ENCODE measurements around the gene PDCD4.

PDCD4 gene

DNA sequence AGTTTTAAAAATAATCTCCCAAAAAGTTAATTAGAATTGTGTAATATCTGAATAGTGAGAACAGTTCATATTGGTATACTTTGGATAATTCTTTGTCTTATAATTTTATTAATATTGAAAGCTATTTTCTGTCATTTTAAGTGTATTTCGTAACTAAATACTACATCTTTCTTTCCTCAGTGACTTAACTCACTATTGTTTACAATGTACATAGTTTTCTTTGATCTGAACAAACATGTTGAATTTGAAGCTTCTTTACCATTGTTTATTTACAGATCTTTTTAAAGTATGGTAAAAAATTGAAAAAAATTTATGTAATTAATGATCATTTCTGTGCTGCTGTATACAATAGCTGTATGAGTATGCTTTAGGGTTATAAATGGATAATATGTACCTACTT is 5.1 kb downstream of the PDCD4 start:
- Histone ChIP-seq H3K4me3 (ENCODE audit: low read length) (no peak overlapping the region), H3K36me3 (ENCODE audit: insufficient read depth, low read depth, low read length) (peaks cover 7% of the 10 kb centered on the region; the same call in 1 of the 2 replicates), H3K27ac (ENCODE audit: low read length) (no peak overlapping the region), H3K27me3 (ENCODE audit: insufficient read depth, low read length) (no peaks in the 10 kb centered on the region), H3K9me3 (ENCODE audit: insufficient read depth, low read depth, low read length) (no peaks in the 10 kb centered on the region), H3K9ac (ENCODE audit: low read depth, low read length) (no peak overlapping the region), H3K4me1 (ENCODE audit: insufficient read depth, low read length) (peaks cover 3% of the 10 kb centered on the region; the same call in 1 of the 2 replicates)

DNA sequence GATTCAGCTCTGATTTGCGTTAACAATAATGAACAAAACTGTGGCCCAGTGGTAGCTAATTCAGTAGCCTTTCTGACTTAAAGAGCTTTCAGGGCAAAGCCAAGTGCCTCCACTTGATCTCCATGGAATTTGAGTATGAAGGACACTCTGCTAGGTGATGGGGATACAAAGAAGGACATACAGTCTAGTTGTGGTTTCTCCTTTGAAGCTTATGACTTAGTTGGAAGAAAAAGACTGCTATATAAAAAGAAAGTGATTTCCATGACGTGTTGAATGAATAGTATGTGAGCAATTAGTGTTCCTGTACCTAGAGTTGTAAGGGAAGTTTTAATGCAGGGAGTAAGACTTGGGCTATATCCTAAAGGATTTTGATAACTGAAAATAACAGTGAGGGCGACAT is 8.3 kb downstream of the PDCD4 start:
- H3K27me3 ChIP-seq (ENCODE audit: insufficient read depth, low read length) = no peaks in the 10 kb centered on the region
- H3K36me3 ChIP-seq (ENCODE audit: insufficient read depth, low read depth, low read length) = peaks cover 22% of the 10 kb centered on the region; the same call in 1 of the 2 replicates
- H3K9ac ChIP-seq (ENCODE audit: low read depth, low read length) = no peak overlapping the region
- H3K27ac ChIP-seq (ENCODE audit: low read length) = no peak overlapping the region
- no peak overlapping the region for H3K4me3 ChIP-seq (ENCODE audit: low read length)
- no peaks in the 10 kb centered on the region for H3K4me1 ChIP-seq (ENCODE audit: insufficient read depth, low read length)
- H3K9me3 ChIP-seq (ENCODE audit: insufficient read depth, low read depth, low read length) = no peaks in the 10 kb centered on the region

DNA sequence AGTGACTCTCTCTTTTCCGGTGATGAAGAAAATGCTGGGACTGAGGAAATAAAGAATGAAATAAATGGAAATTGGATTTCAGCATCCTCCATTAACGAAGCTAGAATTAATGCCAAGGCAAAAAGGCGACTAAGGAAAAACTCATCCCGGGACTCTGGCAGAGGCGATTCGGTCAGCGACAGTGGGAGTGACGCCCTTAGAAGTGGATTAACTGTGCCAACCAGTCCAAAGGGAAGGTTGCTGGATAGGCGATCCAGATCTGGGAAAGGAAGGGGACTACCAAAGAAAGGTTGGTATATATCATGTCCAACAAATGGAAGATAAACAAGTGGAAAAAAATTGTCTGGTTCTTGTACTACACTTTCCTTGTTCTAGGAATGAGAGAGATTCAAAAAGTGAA is 9.5 kb downstream of the PDCD4 start:
- Histone ChIP-seq H3K4me3 (ENCODE audit: low read length) (no peak overlapping the region), H3K27me3 (ENCODE audit: insufficient read depth, low read length) (no peaks in the 10 kb centered on the region), H3K9me3 (ENCODE audit: insufficient read depth, low read depth, low read length) (no peaks in the 10 kb centered on the region), H3K9ac (ENCODE audit: low read depth, low read length) (no peak overlapping the region), H3K27ac (ENCODE audit: low read length) (no peak overlapping the region), H3K4me1 (ENCODE audit: insufficient read depth, low read length) (no peaks in the 10 kb centered on the region), H3K36me3 (ENCODE audit: insufficient read depth, low read depth, low read length) (peaks cover 27% of the 10 kb centered on the region; the same call in 1 of the 2 replicates)

DNA sequence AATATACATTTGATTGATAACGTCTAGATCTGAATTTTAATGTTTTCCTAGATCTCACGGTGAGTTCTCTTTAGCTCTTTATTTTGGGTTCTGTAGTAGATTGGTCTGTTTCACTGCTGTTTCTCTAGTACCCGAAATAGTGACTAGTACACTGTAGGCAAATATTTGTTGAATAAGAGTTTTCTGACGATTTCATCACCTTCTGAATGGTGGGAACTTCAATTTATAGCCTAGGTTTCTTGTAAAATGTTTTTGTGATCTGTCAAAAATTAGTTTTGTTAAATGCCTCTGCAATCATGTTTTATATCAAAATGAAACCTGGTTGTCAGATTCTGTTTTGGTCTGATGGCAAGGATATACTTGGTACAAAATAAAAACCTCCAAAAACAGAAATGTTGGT is 10.2 kb downstream of the PDCD4 start:
- Histone ChIP-seq H3K9me3 (ENCODE audit: insufficient read depth, low read depth, low read length) (no peaks in the 10 kb centered on the region), H3K27ac (ENCODE audit: low read length) (no peak overlapping the region), H3K27me3 (ENCODE audit: insufficient read depth, low read length) (no peaks in the 10 kb centered on the region), H3K4me1 (ENCODE audit: insufficient read depth, low read length) (no peaks in the 10 kb centered on the region), H3K36me3 (ENCODE audit: insufficient read depth, low read depth, low read length) (peaks cover 30% of the 10 kb centered on the region; the same call in 1 of the 2 replicates), H3K9ac (ENCODE audit: low read depth, low read length) (no peak overlapping the region), H3K4me3 (ENCODE audit: low read length) (no peak overlapping the region)

DNA sequence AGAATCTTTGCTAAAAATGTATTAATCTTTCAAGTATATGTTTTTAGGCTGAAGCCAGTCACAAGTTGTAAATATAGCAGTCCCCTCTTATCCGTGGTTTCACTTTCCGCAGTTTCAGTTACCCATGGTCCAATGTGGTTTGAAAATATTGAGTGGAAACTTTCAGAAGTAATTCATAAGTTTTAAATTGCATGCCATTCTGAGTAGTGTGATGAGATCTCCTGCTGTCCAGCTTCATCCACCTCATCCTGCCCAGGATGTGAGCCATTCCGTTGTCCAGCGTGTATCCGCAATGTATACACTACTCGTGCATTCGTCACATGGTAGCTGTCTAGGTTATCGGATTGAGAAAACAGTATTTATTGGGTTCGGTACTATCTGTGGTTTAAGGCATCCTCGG is 12.2 kb downstream of the PDCD4 start:
- Histone ChIP-seq H3K9ac (ENCODE audit: low read depth, low read length) (no peak overlapping the region), H3K4me1 (ENCODE audit: insufficient read depth, low read length) (no peaks in the 10 kb centered on the region), H3K36me3 (ENCODE audit: insufficient read depth, low read depth, low read length) (peaks cover 34% of the 10 kb centered on the region; the same call in 1 of the 2 replicates), H3K27me3 (ENCODE audit: insufficient read depth, low read length) (no peaks in the 10 kb centered on the region), H3K9me3 (ENCODE audit: insufficient read depth, low read depth, low read length) (no peaks in the 10 kb centered on the region), H3K27ac (ENCODE audit: low read length) (no peak overlapping the region), H3K4me3 (ENCODE audit: low read length) (no peak overlapping the region)

DNA sequence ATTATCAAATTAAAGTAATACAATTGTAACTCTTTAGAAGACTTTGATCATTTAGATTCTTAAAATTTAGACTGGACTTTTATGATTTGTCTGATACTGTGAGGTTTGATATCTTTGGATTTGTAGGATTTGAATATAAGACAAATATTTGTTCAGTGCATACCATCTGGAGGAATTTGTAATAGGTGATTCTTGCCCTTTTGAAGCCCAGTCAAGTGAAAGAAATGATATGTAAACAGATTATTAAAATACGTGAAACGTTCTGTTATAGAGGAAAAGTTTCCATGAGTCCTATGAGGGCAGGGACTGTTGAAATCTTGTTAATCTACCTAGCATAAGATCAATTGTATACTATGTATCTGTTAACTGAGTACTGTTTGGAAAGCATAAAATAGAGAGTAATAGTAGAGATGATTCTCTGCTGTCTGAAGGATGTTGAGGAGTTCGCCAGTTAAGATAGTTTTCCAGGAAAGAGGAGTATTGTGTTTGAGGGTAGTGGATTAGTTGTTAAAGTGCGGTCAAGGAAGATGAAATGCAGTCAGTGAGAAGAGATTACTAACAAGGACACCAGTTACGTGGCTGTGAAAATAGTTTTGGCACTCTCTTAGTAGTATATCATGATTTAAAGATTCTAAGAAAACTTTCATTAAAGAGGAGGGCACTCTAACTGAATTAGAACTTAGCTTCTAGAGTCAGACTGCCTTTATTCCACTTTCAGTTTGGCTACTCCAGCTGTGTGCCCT is 14.4 kb downstream of the PDCD4 start:
- Histone ChIP-seq H3K4me3 (ENCODE audit: low read length) (no peak overlapping the region), H3K9ac (ENCODE audit: low read depth, low read length) (no peak overlapping the region), H3K27me3 (ENCODE audit: insufficient read depth, low read length) (no peaks in the 10 kb centered on the region), H3K9me3 (ENCODE audit: insufficient read depth, low read depth, low read length) (no peaks in the 10 kb centered on the region), H3K27ac (ENCODE audit: low read length) (no peak overlapping the region), H3K4me1 (ENCODE audit: insufficient read depth, low read length) (no peaks in the 10 kb centered on the region), H3K36me3 (ENCODE audit: insufficient read depth, low read depth, low read length) (peaks cover 46% of the 10 kb centered on the region)

DNA sequence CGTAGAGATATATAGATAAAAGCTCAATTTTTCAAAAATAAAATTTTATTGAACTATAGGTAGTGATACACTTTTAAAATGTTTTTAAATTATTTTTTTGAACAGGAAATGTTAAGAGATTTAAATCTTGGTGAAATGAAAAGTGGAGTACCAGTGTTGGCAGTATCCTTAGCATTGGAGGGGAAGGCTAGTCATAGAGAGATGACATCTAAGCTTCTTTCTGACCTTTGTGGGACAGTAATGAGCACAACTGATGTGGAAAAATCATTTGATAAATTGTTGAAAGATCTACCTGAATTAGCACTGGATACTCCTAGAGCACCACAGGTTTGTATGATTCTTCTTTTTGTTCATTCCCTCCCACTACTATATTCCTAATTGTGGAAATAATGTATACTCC is 15.8 kb downstream of the PDCD4 start:
- Histone ChIP-seq H3K4me3 (ENCODE audit: low read length) (no peak overlapping the region), H3K36me3 (ENCODE audit: insufficient read depth, low read depth, low read length) (peaks cover 39% of the 10 kb centered on the region), H3K27me3 (ENCODE audit: insufficient read depth, low read length) (no peaks in the 10 kb centered on the region), H3K9me3 (ENCODE audit: insufficient read depth, low read depth, low read length) (no peaks in the 10 kb centered on the region), H3K9ac (ENCODE audit: low read depth, low read length) (no peak overlapping the region), H3K27ac (ENCODE audit: low read length) (no peak overlapping the region), H3K4me1 (ENCODE audit: insufficient read depth, low read length) (no peaks in the 10 kb centered on the region)

DNA sequence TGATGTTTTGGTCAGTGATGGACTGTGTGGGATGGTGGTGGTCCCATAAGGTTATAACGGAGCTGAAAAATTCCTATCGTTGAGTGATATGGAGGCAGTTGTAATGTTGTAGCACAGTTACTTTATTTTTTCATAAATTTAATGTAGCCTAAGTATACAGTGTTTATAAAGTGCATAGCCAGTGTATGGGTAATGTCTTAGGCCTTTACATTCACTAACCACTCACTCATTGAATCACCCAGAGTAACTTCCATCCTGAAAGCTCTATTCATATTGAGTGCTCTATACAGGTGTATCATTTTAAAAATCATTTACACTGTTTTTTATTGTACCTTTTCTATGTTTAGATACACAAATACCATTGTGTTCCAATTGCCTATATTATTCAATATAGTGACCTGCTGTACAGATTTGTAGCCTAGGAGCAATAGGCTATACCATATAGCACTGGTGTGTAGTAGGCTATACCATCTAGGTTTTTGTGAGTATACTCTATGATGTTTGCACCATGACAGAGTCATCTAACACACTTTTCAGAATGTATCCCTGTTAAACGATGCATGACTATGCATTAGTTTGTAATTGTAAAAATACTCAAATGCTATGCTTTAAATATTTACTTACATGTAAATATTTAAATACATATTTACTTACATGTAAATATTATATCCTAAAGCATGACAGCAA is 21.0 kb downstream of the PDCD4 start:
- H3K36me3 ChIP-seq (ENCODE audit: insufficient read depth, low read depth, low read length) = peaks cover 31% of the 10 kb centered on the region
- H3K4me3 ChIP-seq (ENCODE audit: low read length) = no peak overlapping the region
- no peaks in the 10 kb centered on the region for H3K27me3 ChIP-seq (ENCODE audit: insufficient read depth, low read length)
- H3K9me3 ChIP-seq (ENCODE audit: insufficient read depth, low read depth, low read length) = no peaks in the 10 kb centered on the region
- no peaks in the 10 kb centered on the region for H3K4me1 ChIP-seq (ENCODE audit: insufficient read depth, low read length)
- no peak overlapping the region for H3K27ac ChIP-seq (ENCODE audit: low read length)
- no peak overlapping the region for H3K9ac ChIP-seq (ENCODE audit: low read depth, low read length)

DNA sequence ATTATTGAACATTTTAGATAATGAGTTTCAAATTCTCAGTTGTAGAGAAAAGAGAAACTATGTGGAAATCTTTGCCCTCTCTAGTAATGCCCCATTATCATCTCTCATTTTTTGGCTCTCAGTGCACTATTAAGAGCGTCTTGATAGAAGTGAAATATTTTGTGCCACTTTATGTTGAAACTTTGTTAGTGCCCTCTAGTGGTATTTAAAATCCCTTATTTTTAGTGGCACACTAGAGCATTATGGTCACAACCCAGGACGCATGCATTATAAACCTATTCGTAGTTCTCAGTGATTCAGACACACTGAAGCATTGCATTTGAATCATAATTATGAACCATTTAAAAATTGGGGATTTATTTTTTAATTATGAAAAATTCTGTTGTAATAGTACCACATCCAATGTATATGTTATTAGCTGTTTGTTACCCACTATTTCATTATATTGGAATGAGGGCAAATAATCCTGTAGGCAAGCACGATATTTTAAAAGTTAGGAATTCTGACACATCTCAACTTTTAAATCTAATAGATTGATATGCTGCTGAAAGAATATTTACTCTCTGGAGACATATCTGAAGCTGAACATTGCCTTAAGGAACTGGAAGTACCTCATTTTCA is 21.9 kb downstream of the PDCD4 start:
- Histone ChIP-seq H3K4me3 (ENCODE audit: low read length) (no peak overlapping the region), H3K27ac (ENCODE audit: low read length) (no peak overlapping the region), H3K27me3 (ENCODE audit: insufficient read depth, low read length) (no peaks in the 10 kb centered on the region), H3K9ac (ENCODE audit: low read depth, low read length) (no peak overlapping the region), H3K4me1 (ENCODE audit: insufficient read depth, low read length) (no peaks in the 10 kb centered on the region), H3K9me3 (ENCODE audit: insufficient read depth, low read depth, low read length) (no peaks in the 10 kb centered on the region), H3K36me3 (ENCODE audit: insufficient read depth, low read depth, low read length) (peaks cover 38% of the 10 kb centered on the region)

DNA sequence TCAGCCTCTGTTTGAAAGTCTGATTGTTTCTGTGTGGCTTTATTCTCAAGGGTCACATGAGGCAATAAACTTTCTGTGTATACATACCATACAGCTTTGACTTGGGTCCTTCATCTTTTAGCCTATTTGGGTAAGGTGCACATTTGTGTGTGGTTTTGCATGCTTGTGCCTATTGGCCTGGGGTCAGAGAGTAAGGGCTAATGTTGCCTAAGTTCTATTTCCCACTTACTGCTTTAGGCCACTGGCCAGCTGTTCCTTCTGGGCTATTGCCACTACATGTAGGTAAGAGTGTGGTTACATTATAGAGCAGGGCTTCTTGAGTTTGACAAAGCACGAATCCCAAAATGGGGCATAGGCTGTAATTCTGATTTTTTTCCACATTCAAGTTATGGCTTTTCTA is 25.5 kb downstream of the PDCD4 start:
- Histone ChIP-seq H3K36me3 (ENCODE audit: insufficient read depth, low read depth, low read length) (peaks cover 48% of the 10 kb centered on the region), H3K27ac (ENCODE audit: low read length) (no peak overlapping the region), H3K4me3 (ENCODE audit: low read length) (no peak overlapping the region), H3K27me3 (ENCODE audit: insufficient read depth, low read length) (no peaks in the 10 kb centered on the region), H3K9ac (ENCODE audit: low read depth, low read length) (no peak overlapping the region), H3K4me1 (ENCODE audit: insufficient read depth, low read length) (no peaks in the 10 kb centered on the region), H3K9me3 (ENCODE audit: insufficient read depth, low read depth, low read length) (no peaks in the 10 kb centered on the region)

DNA sequence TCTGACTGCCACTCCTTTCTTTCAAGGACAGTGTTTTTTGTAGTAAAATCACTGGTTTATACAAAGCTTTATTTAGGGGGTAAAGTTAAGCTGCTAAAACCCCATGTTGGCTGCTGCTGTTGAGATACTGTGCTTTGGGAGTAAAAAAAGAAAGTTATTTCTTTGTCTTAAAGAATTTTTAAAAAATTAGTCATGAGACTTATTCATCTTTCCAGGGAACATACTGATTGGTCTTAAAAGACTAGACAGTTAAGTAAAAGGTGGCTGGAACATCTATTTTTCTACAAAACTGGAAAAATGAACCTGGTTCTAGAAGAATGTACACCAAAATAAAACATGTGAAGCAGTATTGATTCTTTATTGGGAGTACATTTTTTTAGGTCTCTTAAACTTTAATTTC is 26.7 kb downstream of the PDCD4 start:
- Histone ChIP-seq H3K4me1 (ENCODE audit: insufficient read depth, low read length) (no peaks in the 10 kb centered on the region), H3K9ac (ENCODE audit: low read depth, low read length) (no peak overlapping the region), H3K36me3 (ENCODE audit: insufficient read depth, low read depth, low read length) (peaks cover 45% of the 10 kb centered on the region), H3K9me3 (ENCODE audit: insufficient read depth, low read depth, low read length) (no peaks in the 10 kb centered on the region), H3K27ac (ENCODE audit: low read length) (no peak overlapping the region), H3K27me3 (ENCODE audit: insufficient read depth, low read length) (no peaks in the 10 kb centered on the region), H3K4me3 (ENCODE audit: low read length) (no peak overlapping the region)

DNA sequence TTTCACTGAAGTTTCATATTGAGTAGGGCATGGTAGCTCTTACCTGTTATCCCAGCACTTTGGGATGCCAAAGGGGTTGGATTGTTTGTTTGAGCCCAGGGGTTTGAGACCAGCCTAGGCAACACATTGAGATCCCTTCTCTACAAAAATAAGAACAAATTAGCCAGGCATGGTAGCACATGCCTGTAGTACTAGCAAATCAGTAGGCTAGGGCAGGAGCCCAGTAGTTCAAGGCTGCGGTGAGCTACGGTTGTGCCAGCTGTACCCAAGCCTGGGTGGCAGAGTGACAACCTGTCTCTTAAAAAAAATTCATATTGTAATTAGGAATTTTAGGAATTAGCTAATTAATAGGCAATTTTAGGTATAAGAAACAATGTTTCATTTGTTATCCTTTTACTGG is 29.3 kb downstream of the PDCD4 start:
- peaks cover 41% of the 10 kb centered on the region for H3K36me3 ChIP-seq (ENCODE audit: insufficient read depth, low read depth, low read length)

More for the DNA sequence above, 29.3 kb downstream of the PDCD4 start:
- Histone ChIP-seq H3K27ac (ENCODE audit: low read length) (no peak overlapping the region), H3K4me1 (ENCODE audit: insufficient read depth, low read length) (no peaks in the 10 kb centered on the region), H3K4me3 (ENCODE audit: low read length) (no peak overlapping the region), H3K9ac (ENCODE audit: low read depth, low read length) (no peak overlapping the region), H3K27me3 (ENCODE audit: insufficient read depth, low read length) (no peaks in the 10 kb centered on the region), H3K9me3 (ENCODE audit: insufficient read depth, low read depth, low read length) (no peaks in the 10 kb centered on the region)
